ENCODE results near the gene MAGI3.
"Not testable (repeated sequence)": the region's sequence is repeated elsewhere in the genome, so short reads cannot be mapped to it uniquely, and the experiment has no call there.

MAGI3 gene

DNA sequence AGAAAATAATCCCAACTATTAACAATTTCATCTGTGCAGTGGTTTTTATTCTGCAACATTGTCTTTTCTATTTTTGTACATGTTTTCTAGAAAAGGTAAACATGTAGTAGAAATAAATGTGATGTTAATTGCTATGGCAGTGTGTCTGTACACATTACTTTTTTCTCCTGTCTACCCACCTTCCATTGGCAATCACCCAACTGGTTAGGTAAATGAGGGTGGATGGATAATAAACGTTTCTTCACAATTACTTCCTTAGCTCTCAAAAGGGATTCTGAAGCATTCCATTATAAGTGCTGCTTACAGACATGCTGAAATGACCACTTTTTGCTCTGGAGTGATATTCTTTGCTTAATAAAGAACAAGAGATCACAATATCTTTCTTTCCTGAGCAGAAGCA is 61.4 kb downstream of the MAGI3 start:
- DNase-seq, result no peak

DNA sequence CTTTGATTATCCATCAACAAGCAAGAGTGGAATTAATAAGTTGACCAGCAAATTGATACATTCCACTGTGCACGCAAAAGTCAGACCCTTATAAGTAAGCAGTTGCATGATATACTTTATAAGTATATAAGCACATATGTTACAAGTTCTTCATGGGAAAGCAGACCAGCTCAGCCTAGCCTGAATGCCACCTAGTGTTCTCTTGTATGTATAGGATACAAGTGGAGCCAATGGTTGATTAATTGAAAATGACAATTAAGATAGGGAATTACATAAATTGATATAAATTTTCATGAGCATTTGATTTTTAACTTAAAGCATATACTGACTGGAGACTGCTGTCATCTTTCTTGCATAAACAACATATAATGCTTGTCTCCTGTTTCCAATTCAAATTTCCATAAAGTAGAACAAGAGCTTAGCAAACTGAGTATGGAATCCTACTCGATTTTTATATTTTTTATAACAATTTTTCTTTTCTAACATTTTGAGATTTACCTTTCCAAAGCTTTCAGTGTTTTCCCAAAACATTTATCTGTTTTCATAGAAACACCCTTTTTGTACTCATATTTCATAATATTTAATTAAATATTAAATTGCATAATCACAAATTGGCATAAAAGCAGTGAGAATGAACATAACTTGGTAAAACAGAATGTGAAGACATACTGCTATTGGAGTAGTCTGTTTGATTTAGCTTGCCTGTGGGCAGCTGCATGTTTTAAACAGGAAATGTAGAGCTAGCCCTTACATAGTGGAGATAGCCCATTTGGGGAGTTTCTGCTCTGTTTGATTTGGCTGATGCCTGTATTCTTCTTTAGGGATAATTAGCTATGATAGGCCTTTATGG is 62.8 kb downstream of the MAGI3 start:
- DNase-seq, result no peak

DNA sequence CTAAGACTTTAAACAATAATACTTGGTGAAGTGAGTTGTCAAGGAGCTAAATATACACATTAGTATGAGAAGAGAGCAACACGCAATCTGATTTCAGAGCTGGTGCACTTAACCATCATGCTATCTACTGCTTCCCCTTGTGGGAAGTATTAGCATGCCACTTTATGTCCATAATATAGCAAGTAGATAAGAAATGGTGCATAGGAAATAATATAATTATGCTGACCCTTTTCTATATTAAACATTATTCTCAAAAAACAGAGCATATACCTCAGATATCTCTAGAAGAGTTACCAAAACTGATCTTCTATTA is 63.4 kb downstream of the MAGI3 start:
- DNase-seq, result no peak

DNA sequence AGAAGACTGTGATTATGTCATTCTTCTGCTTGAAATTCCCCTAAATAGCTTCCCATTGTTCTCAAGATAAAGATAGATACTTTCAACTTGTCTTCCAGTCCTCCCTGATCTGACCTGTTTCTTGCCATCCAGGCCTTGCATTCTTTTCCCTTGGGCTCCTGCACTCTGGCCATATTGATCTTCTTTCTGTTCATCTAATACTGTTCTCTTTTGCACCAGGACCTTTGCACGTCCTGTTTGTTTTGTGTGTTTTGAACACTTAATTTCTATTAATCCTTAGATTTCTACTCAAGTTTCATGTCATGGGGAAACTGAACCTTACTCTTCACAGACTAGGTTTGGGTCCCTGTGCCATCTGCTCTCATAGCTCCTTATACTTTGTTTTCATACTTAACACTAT is 65.1 kb downstream of the MAGI3 start:
- no peak for DNase-seq

DNA sequence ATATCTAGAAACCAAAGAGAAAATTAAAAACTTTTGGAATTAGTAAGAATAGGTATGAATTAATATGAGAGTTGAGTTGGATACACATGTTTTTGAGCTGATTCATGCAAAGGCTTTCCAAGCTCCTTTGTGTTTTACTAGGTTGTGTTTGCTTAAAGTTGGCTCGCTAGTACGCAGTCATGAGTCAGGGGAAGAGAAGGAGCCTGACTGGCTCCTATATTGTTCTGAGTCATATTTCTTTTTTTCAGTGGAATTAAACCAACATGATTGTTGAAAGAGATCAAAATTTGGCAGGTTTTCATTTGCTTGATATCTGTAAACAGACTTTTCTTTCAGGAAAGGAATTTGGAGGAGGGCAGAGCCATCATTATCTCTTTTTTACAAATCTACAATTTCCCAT is 66.7 kb downstream of the MAGI3 start:
- no peak for DNase-seq

DNA sequence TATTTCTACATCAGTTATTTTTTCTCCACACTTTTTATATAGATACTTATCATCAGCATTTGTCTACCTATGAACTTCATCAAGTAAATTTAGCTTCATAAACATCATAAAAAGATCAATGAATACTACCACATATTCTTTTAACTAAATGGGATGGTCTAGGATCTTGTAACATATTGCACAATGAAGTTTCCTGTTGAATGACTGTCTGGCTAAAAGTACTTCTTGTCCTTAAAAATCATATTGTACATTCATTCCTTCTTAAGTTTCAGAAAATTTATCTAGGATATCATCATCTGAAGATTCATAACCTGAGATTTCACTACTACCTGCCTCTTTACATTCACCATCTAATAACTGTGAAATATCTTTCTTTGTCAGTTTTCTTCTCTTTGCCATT is 69.0 kb downstream of the MAGI3 start:
- DNase-seq, result no peak

DNA sequence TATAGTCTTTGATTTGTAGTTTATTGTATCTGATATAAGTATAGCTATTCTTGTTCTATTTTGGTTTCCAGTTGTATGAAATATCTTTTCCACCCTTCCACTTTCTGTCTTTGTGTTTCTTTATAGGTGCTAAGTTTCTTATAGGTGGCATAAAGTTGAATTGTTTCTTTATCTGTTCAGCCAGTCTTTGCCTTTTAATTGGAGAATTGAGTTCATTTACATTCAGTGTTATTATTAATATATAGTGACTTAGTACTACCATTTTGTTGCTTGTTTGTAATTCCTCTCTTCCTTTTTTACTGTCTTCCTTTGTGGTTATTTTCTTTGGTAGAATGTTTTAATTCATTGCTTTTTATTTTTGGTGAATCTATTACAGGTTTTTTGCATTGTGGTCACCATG is 77.7 kb downstream of the MAGI3 start:
- DNase-seq, result no peak

DNA sequence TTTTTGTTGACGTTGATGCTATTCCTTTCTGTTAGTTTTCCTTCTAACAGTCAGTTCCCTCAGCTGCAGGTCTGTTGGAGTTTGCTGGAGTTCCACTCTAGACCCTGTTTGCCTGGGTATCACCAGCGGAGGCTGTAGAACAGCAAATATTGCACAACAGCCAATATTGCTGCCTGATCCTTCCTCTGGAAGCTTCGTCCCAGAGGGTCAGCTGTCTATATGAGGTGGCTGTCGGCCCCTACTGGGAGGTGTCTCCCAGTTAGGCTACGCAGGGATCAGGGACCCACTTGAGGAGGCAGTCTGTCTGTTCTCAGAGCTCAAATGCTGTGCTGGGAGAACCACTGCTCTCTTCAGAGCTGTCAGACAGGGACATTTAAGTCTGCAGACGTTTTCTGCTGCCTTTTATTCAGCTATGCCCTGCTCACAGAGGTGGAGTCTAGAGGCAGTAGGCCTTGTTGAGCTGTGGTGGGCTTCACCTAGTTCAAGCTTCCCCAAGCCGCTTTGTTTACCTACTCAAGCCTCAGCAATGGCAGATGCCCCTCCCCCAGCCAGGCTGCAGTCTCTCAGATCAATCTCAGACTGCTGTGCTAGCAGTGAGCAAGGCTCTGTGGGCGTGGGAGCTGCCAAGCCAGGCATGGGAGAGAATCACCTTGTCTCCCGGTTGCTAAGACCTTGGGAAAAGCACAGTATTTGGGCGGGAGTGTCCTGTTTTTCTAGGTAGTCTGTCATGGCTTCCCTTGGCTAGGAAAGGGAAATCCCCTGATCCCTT is 88.3 kb downstream of the MAGI3 start:
- not testable (repeated sequence) for DNase-seq

DNA sequence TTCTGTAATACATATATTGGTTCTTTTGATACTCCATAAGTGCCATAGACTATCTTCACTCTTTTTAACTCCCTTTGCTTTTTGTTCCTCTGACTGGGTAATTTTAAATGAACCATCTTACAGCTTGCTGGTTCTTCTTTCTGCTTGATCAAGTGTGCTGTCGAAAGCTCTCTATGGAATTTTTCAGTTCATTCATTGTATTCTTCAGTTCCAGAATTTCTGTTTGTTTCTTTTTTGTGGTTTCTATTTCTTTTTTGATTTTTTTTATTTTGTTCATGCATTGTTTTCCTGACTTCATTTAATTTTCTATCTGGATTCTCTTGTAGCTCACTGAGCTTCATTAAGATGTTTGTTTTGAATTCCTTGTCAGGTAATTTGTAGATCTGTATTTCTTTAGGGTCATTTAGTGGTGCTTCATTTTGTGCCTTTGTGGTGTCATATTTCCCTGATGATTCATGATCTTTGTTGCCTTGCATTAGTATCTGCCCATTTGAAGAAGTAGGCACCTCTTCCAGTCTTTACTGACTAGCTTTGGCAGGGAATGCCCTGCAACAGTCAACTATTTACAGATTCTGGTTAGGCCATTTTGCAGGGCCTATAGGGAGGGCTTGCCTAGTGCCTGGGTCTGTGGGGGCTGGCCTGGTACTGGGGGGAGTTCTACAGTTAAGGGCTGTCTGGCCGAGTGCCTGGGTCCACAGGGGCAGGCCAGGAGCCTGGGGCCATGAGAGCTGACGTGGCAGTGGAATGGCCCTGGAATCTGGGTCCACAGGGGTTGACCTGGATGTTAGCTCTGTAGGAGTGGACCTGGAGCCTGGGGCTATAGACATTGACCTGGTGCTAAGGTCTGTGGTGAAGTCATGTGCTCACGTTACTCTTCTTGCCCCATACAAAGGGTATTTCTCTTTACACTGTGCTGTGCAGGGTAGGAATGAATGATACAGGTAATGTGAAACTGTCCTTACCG is 89.7 kb downstream of the MAGI3 start:
- DNase-seq, result no peak

DNA sequence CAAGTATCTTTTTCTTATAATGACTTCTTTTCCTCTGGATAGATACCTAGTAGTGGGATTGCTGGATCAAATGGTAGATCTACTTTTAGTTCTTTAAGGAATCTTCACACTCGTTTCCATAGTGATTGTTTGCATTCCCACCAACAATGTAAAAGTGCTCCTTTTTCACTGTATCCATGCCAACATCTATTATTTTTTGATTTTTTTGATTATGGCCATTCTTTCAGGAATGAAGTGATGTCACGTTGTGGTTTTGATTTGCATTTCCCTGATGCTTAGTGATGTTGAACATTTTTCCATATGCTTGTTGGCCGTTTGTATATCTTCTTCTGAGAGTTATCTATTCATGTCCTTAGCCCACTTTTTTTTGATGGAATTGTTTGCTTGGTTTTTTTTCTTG is 94.8 kb downstream of the MAGI3 start:
- DNase-seq, result not testable (repeated sequence)

DNA sequence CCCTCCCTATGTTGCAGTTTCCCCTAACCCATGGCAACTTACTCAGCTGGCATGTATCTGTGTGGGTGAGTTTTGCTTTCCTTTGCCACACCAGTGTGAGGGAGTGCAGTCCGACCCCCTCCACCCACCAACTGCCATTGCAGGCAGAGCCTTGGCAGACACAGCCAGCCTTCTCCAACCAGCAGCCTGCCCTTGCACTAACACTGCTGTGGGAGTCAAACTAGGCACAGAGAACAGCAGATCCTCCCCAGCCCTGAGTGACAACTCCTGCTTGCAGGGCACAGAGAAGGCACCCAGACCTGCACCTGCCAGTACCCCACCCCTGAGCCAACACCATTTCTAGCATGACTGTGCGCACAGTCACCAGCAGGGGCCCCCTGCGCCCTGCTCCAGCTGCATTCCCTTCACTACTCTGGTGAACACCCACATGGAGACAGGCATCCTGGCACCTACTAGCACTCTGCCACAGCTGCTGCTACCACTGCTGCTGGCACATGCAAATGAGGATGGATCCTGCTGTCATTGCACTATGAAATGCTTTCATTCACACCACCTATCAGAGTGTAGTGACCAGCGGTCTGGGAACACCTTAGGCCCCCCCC is 98.4 kb downstream of the MAGI3 start:
- DNase-seq, result no peak

DNA sequence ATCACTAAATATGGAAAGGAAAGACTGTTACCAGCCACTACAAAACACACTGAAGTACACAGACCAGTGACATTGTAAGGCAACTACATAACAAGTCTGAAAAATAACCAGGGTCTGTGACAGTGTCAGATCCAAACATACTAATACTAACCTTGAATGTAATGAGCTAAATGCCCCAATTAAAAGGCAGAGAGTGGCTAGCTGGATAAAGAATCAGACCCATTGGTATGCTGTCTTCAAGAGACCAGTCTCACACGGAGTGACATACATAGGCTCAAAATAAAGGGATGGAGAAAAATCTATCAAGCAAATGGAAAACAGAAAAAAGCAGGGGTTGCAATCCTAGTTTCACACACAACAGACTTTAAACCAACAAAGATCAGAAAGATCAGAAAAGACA is 100.1 kb downstream of the MAGI3 start:
- DNase-seq, result no peak

DNA sequence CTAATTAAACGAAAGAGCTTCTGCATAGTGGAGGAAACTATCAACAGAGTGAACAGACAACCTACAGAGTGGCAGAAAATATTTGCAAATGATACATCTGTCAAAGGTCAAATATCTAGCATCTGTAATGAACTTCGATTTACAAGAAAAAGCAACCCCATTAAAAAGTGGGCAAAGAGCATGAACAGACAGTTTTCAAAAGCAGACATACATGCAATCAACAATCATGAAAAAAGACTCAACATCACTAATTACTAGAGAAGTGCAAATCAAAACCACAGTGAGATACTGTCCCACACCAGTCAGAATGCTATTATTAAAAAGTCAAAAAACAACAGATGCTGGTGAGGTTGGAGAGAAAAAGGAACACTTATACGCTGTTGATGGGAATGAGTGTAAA is 103.2 kb downstream of the MAGI3 start:
- no peak for DNase-seq

DNA sequence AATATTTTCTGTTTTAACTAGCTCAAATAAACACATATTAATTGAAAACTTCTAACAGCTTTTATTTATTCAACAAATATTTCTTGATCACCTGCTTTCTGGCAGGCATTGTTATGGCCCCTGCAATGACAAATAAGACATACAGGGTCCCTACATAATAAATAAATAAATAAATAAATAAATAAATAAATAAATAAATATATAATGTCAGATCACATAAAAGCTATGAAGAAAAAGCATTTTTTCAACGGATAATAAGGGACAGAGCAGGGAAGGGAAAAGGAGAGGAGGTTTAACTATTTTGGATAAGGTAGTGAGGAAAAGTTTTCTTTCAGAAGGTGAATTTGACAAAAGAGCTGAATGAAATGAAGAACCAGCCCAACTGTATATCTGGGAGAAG is 115.0 kb downstream of the MAGI3 start:
- DNase-seq, result no peak

DNA sequence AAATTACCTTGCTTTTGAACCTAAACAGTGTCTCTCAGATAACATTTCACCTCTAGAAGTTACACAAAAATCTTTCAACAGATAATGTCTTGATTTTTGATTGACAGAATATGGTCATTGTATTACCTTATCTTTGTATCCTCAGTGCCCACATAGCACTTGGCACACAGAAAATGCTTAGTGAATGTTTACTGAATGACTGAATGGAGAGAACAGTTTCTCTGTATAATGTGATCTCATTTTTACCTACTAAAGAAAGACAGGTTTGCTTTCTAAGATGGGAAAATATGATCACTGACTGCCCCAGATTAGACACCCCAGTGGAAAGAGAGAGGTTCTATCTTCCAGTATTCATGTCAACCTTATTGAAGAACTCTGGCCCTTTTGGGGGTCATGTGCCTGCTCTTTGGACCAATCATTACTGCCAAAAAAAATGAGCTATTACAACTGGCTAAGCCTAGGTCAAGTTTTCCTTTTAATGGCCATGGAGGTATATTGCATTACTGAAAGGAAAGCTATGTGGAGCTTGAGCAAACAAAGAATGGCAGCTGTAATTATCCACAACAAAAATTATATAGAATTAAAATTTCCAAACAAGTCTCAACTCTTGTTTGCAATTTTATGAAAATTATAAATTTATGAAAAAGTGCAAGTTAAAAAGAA is 117.4 kb downstream of the MAGI3 start:
- DNase-seq, result no peak

DNA sequence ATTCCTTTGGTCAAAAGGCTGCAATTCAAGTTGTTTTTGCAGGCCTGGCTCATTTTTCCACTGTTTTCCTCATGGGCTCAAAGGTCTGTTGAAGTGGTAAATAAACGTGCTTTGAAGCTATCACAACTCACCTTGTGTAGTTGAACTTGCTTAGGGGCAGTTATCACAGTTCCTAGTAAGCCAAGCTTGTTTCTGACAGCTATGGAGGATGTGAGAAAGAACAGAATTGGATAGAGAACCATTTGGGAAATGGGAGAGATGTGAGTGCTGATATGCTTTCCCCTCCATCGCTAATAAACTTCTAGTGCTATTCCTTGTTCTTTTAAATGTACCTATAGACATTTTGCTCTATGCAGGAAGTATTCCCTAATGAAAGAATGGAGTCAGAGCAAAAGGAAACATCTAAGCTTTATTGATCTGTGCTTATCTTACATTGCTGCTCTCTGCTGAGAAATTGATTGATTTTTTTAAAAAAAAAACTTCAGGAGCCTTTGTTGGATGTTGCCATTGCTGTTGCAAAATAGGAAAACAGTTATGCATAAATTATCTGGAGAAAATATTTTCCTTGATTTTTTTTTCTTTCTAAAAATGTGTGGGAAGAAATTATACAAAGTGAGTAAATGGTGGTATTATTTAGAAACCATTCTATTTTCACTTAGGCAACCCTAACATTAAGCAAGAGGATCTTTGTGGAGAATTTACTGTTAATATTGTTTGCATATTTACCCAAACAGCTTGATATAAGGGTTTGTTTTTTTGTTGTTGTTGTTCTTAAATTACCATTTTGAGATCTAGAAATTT is 118.2 kb downstream of the MAGI3 start:
- DNase-seq, result no peak

DNA sequence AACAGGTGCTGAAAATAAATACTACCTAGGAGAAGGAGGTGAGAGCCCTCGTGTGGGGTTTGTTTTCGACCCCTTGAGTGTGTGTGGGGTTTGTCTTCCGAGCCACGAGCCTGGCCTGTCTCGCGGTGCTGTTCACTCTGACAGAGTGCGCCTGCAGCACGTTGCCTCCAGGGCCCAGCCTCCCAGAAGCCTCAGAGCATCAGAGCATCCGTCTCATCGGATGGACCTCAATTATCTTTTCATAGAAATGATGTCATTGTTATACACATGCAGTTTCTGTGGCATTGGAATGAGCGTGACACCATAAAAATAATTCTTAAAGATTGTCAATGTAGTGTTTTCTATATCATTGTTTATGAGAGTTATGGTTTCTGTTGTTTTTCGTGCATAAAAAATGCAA is 119.5 kb downstream of the MAGI3 start:
- not testable (repeated sequence) for DNase-seq

DNA sequence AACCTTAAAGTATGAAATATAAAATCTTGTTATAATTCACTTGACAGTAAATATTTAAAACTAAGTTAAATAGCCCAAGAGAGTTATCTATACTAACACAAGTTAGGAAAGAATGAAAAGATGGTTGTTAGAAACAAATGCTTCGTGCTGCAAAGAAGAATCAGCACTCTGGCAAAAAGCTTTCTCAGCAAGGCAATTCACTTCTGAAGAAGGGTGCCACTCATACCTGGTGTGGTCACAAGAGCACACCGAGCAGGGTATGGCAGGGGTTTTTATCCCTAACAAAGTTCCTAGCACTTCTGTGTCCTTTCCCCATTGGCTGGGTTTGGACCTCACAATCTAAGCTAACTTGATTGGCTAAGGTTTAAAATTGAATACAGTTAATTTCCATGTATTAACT is 121.0 kb downstream of the MAGI3 start:
- DNase-seq, result no peak

DNA sequence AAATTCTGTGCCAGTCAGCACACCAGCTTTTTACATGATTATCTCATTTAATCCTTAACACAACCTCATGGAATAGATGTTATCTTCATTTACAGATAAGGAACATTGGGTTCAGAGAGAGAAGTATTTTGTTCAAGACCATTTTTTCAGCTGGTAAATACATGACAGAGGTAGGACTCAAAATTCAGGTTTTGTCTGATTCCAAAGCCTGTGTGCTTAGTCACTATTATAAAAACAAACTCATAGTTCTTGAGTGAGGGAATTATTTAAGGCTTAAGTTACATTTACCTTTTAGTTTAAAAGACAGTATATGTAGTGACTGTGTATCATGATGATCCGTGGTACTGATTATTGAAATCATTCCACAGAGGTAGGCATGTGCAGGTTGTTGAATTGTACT is 125.2 kb downstream of the MAGI3 start:
- no peak for DNase-seq

DNA sequence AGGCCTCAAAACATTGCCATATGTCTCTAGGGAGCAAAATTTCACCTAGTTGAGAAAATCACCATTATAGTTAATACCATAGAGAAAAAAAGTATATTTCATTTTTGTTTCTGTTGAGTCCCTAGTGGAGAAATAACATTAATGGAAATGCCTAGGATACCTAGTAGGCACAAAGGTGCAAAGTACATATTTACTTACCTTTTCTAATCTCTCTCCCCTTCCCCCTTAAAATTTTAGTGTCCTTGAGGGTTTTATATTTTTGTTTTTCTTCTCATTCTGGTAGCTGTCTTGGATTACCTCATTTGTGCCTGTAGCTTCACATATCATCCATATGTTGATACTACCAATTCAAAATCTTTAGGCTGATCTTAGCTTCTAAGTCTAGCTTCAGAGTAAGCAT is 127.0 kb downstream of the MAGI3 start:
- DNase-seq, result no peak

DNA sequence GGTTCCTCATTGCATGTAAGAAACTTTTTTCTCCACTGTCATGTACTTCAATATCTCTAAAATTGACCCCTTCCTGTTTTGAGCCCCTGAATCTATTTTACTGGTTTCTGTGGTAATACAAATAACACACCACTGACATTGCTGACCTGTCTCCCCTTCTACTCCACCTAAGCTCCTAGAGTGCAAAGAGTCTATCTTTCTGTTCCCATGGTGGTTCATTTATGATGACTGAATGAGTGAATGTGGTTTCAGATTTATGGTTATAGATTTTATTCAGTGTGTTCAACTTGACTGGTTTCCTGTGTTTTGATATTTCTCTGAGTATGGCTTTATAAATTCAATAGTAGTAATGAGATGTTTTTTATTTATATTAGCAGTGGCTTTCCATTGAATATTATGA is 127.7 kb downstream of the MAGI3 start:
- no peak for DNase-seq

DNA sequence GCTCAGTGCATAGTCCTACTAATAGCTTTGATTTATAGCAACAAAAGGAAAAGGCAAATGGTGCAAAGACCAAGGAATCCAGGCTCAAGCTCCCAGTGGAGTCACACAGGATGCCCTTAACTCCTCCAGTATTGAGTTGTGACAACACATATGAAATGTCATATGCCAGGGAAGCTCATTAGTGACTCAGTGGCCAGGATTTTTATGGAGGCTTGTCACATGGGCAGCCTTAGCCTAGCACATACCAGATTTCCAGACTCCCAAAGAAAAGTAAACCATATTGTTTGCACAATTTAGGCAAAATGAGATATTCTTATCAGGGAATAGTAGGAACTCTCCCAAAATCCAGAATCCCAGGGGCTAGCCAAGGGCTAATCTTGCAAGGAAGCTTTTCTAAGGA is 129.2 kb downstream of the MAGI3 start:
- DNase-seq, result no peak
